H9 (cell line): ENCODE measurements around the gene TMEM225B. TPM values are rescaled to one million over a fixed set of nuclear protein-coding genes. Genes with fewer than 3 reads are reported as not detected.

ENCODE experiments used
- DNase-seq: peaks from one replicate; pipeline ENCODE4 v3.0.0-alpha.2; 2017
- H2AFZ ChIP-seq: one replicate; pipeline ENCODE4 v1.6.1; 2013; ENCODE audit warnings: mild to moderate bottlenecking, low read length, control low read depth, moderate library complexity
- H2AK5ac ChIP-seq: 2 replicates; pipeline ENCODE4 v1.6.1; 2013; ENCODE audit warnings: low read length, control low read depth, mixed read lengths; ENCODE audit not compliant: insufficient read length
- H2BK120ac ChIP-seq: one replicate; pipeline ENCODE4 v1.6.1; 2013; ENCODE audit warnings: low read depth, mild to moderate bottlenecking, low read length, control low read depth, inconsistent platforms; ENCODE audit not compliant: poor library complexity, severe bottlenecking
- H2BK12ac ChIP-seq: 2 replicates; pipeline ENCODE4 v1.6.1; 2013; ENCODE audit warnings: low read length, control low read depth, mixed read lengths, low read depth; ENCODE audit not compliant: insufficient read length
- H2BK15ac ChIP-seq: 2 replicates; pipeline ENCODE4 v1.6.1; 2013; ENCODE audit warnings: low read depth, low read length, control low read depth
- H2BK20ac ChIP-seq: one replicate; pipeline ENCODE4 v1.6.1; 2013; ENCODE audit warnings: low read depth, mild to moderate bottlenecking, low read length, control low read depth, inconsistent platforms; ENCODE audit not compliant: poor library complexity, severe bottlenecking
- H2BK5ac ChIP-seq: 2 replicates; pipeline ENCODE4 v1.6.1; 2013; ENCODE audit warnings: low read length, control low read depth, mixed read lengths; ENCODE audit not compliant: insufficient read length
- H3K14ac ChIP-seq: 2 replicates; pipeline ENCODE4 v1.6.1; 2013; ENCODE audit warnings: low read length, control low read depth; ENCODE audit not compliant: insufficient read depth
- H3K18ac ChIP-seq: 2 replicates; pipeline ENCODE4 v1.6.1; 2013; ENCODE audit warnings: low read depth, mild to moderate bottlenecking, mixed read lengths, low read length, control low read depth; ENCODE audit not compliant: insufficient read length
- H3K23ac ChIP-seq: 2 replicates; pipeline ENCODE4 v1.6.1; 2013; ENCODE audit warnings: low read length, control low read depth, mixed read lengths, low read depth; ENCODE audit not compliant: insufficient read length
- H3K23me2 ChIP-seq: 2 replicates; pipeline ENCODE4 v1.6.1; 2013; ENCODE audit warnings: low read depth, mild to moderate bottlenecking, mixed read lengths, low read length, control low read depth; ENCODE audit not compliant: insufficient read length, poor library complexity, severe bottlenecking
- H3K27ac ChIP-seq: 2 replicates; pipeline ENCODE4 v1.5.1; 2013; ENCODE audit warnings: low read length, control low read depth, mixed read lengths, low read depth; ENCODE audit not compliant: insufficient read length
- H3K27me3 ChIP-seq: 2 replicates; pipeline ENCODE4 v1.6.1; 2013; ENCODE audit warnings: low read length, control low read depth, inconsistent platforms; ENCODE audit not compliant: insufficient read depth
- H3K4ac ChIP-seq: 2 replicates; pipeline ENCODE4 v1.6.1; 2013; ENCODE audit warnings: low read depth, mild to moderate bottlenecking, control low read depth, inconsistent platforms, low read length, moderate library complexity
- H3K4me1 ChIP-seq: 2 replicates; pipeline ENCODE4 v1.6.1; 2013; ENCODE audit warnings: low read length, control low read depth, inconsistent platforms; ENCODE audit not compliant: insufficient read depth
- H3K4me2 ChIP-seq: 2 replicates; pipeline ENCODE4 v1.6.1; 2013; ENCODE audit warnings: low read length, control low read depth, mixed read lengths; ENCODE audit not compliant: insufficient read length, insufficient read depth
- H3K56ac ChIP-seq: 2 replicates; pipeline ENCODE4 v1.6.1; 2013; ENCODE audit warnings: low read depth, mild to moderate bottlenecking, mixed read lengths, low read length, control low read depth; ENCODE audit not compliant: insufficient read length
- H3K79me1 ChIP-seq: 2 replicates; pipeline ENCODE4 v1.6.1; 2013; ENCODE audit warnings: low read depth, mild to moderate bottlenecking, moderate library complexity, low read length, control low read depth, inconsistent platforms; ENCODE audit not compliant: insufficient read depth, poor library complexity, severe bottlenecking
- H3K79me2 ChIP-seq: 2 replicates; pipeline ENCODE4 v1.6.1; 2013; ENCODE audit warnings: low read length, control low read depth, inconsistent platforms; ENCODE audit not compliant: insufficient read depth
- H3K9ac ChIP-seq: 2 replicates; pipeline ENCODE4 v1.6.1; 2013; ENCODE audit warnings: low read length, control low read depth, mixed read lengths; ENCODE audit not compliant: insufficient read length; ENCODE audit errors: extremely low read depth
- H3K9me3 ChIP-seq: one replicate; pipeline ENCODE4 v1.6.1; 2013; ENCODE audit warnings: low read depth, low read length, inconsistent platforms; ENCODE audit not compliant: control insufficient read depth
- H3T11ph ChIP-seq: one replicate; pipeline ENCODE4 v1.6.1; 2013; ENCODE audit warnings: mild to moderate bottlenecking, low read length, control low read depth, inconsistent platforms
- H4K20me1 ChIP-seq: one replicate; pipeline ENCODE4 v1.6.1; 2013; ENCODE audit not compliant: control insufficient read depth, insufficient read length, insufficient read depth
- H4K5ac ChIP-seq: 2 replicates; pipeline ENCODE4 v1.6.1; 2013; ENCODE audit warnings: low read depth, mild to moderate bottlenecking, mixed read lengths, low read length, control low read depth; ENCODE audit not compliant: insufficient read length
- H4K8ac ChIP-seq: replicated peaks from 2 replicates; pipeline ENCODE4 v1.6.1; 2013; ENCODE audit warnings: low read length, control low read depth, mixed read lengths, low read depth; ENCODE audit not compliant: insufficient read length
- H4K91ac ChIP-seq: 2 replicates; pipeline ENCODE4 v1.6.1; 2013; ENCODE audit warnings: low read depth, mild to moderate bottlenecking, moderate library complexity, mixed read lengths, low read length, control low read depth; ENCODE audit not compliant: insufficient read length
- H3K27ac Mint-ChIP-seq, 3 experiments: 2 replicates in 2 of 3; 3 replicates in 1 of 3; pipeline ENCODE4 v1.8.0; 2020 to 2021; ENCODE audit warnings: mixed read lengths in 3 of 3, mild to moderate bottlenecking in 1 of 3, moderate library complexity in 1 of 3
- H3K27me3 Mint-ChIP-seq: 2 replicates; pipeline ENCODE4 v1.8.0; 2021; ENCODE audit warnings: low read depth, mild to moderate bottlenecking, moderate library complexity, mixed read lengths
- H3K36me3 Mint-ChIP-seq, 3 experiments: 2 replicates in 2 of 3; 3 replicates in 1 of 3; pipeline ENCODE4 v1.8.0; 2020 to 2021; ENCODE audit warnings: low read depth in 3 of 3, mixed read lengths in 3 of 3; ENCODE audit not compliant: insufficient read depth in 1 of 3
- H3K4me1 Mint-ChIP-seq, 2 experiments: 2 replicates each; pipeline ENCODE4 v1.8.0; 2020; ENCODE audit warnings: mixed read lengths in 2 of 2
- H3K4me3 Mint-ChIP-seq, 2 experiments: 2 replicates in 1 of 2; 3 replicates in 1 of 2; pipeline ENCODE4 v1.8.0; 2020 to 2021; ENCODE audit warnings: mild to moderate bottlenecking in 2 of 2, mixed read lengths in 2 of 2, moderate library complexity in 1 of 2
- H3K9me3 Mint-ChIP-seq, 2 experiments: 2 replicates in 1 of 2; 3 replicates in 1 of 2; pipeline ENCODE4 v1.8.0; 2020; ENCODE audit warnings: mild to moderate bottlenecking in 2 of 2, mixed read lengths in 2 of 2, moderate library complexity in 1 of 2
- WGBS: extraction: QIAGEN DNeasy Blood & Tissue Kit; methylation state at CpG from one replicate; pipeline ENCODE4 v1.1.7; 2013; ENCODE audit warnings: missing lambda C conversion rate, low lambda C conversion rate, mixed read lengths; ENCODE audit not compliant: insufficient read length; ENCODE audit errors: extremely low coverage; 5-methylcytosine and 5-hydroxymethylcytosine counted together
- total RNA-seq: library from RNA; stranded (reverse); gene quantifications from 2 replicates; pipeline ENCODE4 v1.2.1, GENCODE V29; 2021
- TF ChIP-seq, protein P1 (sequence below): fragments of 200-600 bp; sonication (generic); conservative IDR thresholded peaks from 3 replicates; pipeline ENCODE4 v1.8.0; 2021; ENCODE audit warnings: antibody characterized with exemption, mild to moderate bottlenecking

The TMEM225B gene
- total RNA-seq, 1 experiment from 2014 or later = not detected

DNA sequence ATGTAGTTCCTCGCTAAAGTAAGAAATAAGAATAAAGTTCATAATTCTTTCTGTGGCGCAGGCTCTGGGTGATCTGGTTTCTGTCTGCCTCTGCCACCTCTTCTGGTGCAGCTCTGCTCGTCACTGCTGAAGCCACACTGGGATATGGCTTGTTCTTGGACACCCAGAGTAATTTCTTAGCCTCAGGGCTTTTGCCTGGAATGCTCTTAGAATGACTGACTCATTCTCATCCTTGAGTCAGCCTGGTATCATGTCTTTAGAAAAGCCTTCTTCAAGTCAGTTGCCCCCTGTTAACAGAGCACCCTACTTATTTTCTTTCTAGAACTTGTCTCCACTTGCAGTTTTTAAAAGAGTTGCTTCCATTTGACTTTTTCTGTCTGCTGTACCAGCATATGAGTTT lies 20.7 kb downstream of the TMEM225B start:
- Histone ChIP-seq H2AK5ac (no peak overlapping the region), H2BK5ac (no peak overlapping the region), H3K27ac (no peak overlapping the region), H3K4ac (no peak overlapping the region), H3K79me2 (no peaks in the 10 kb centered on the region), H3K14ac (no peak overlapping the region), H3K23me2 (peaks cover 7% of the 10 kb centered on the region), H4K91ac (no peak overlapping the region), H4K8ac (no peak overlapping the region), H2BK15ac (no peak overlapping the region), H3K4me1 (no peaks in the 10 kb centered on the region), H3K9ac (no peak overlapping the region), H3K9me3 (no peaks in the 10 kb centered on the region), H3T11ph (no peak overlapping the region), H3K27me3 (no peaks in the 10 kb centered on the region), H4K20me1 (no peaks in the 10 kb centered on the region), H3K23ac (no peak overlapping the region), H3K79me1 (peaks cover 4% of the 10 kb centered on the region), H3K18ac (no peak overlapping the region), H2BK120ac (no peak overlapping the region), H3K56ac (no peak overlapping the region), H2BK12ac (no peak overlapping the region), H3K4me2 (no peak overlapping the region), H4K5ac (no peak overlapping the region), H2AFZ (no peak overlapping the region), H2BK20ac (no peak overlapping the region)
- peak overlapping the region in 1 of 2 experiments; percentile 37; a peak in 2 of 5 replicates for H3K4me3 Mint-ChIP-seq
- H3K9me3 Mint-ChIP-seq = no peaks in the 10 kb centered on the region
- peaks cover 40 to 59% (median 56%) of the 10 kb centered on the region in 3 experiments for H3K36me3 Mint-ChIP-seq
- TF ChIP-seq, protein P1, sequence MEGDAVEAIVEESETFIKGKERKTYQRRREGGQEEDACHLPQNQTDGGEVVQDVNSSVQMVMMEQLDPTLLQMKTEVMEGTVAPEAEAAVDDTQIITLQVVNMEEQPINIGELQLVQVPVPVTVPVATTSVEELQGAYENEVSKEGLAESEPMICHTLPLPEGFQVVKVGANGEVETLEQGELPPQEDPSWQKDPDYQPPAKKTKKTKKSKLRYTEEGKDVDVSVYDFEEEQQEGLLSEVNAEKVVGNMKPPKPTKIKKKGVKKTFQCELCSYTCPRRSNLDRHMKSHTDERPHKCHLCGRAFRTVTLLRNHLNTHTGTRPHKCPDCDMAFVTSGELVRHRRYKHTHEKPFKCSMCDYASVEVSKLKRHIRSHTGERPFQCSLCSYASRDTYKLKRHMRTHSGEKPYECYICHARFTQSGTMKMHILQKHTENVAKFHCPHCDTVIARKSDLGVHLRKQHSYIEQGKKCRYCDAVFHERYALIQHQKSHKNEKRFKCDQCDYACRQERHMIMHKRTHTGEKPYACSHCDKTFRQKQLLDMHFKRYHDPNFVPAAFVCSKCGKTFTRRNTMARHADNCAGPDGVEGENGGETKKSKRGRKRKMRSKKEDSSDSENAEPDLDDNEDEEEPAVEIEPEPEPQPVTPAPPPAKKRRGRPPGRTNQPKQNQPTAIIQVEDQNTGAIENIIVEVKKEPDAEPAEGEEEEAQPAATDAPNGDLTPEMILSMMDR = no peak
- WGBS = no CpG with 5 or more reads among the region's 3 CpGs
- peaks cover 11 to 18% of the 10 kb centered on the region in 2 experiments for H3K4me1 Mint-ChIP-seq
- DNase-seq = no peak
- H3K27ac Mint-ChIP-seq = no peak overlapping the region
- 0 out of 2 replicates have a peak, but pooled peaks cover 1% of the 10 kb centered on the region for H3K27me3 Mint-ChIP-seq
